Heart left ventricle (tissue), 13 donors: ENCODE data around the gene MAPK8IP2.

Source experiments
- POLR2A ChIP-seq, 2 donors: fragments of 450-650 bp; IDR thresholded peaks; one replicate each; pipeline ENCODE4 v1.6.1; 2017; ENCODE audit warnings: antibody characterized with exemption in 2 of 2, mild to moderate bottlenecking in 2 of 2, moderate library complexity in 2 of 2
- TF ChIP-seq, protein P1 (sequence below), 12 donors: fragments of 200-600 bp; sonication (generic) in 4 of 12; IDR thresholded peaks; one replicate each; pipeline versions ENCODE4 v1.5.0 to v1.8.0; 2018 to 2022; ENCODE audit warnings: antibody characterized with exemption in 12 of 12, mild to moderate bottlenecking in 5 of 12
- donor health status: ischemic (EF 13 %, LVEDD 7.1; RV severe dilation, severe dysfunction).
- donor health status: DM: no; HTN: yes; CAD: no.
- donor health status: DM: no; HTN: no; CAD: no.
- donor health status: ischemic (EF 25% LVEDD 6.9; RV normal size, moderate dysfunction).
- donor health status: ischemic (EF 25% LVEDD 5.7; RV mildly dilated, moderate dysfunction).
- donor health status: ischemic (EF 35%, LVEDD 5.7; RV mildly dilated, moderate dysfunction).
- donor health status: nonischemic (EF 11% LVEDD 7.7; RV severe dilation, severe dysfunction).
- donor health status: DM: yes; HTN: yes; CAD: no.
- donor health status: PGD.
- donor health status: ischemic (EF 29% LVEDD 5.4; RV normal size, mild dysfunction).
- donor health status: nonischemic (EF 23%, LVEDD 6.1; RV moderate dilation, normal function).

DNA sequence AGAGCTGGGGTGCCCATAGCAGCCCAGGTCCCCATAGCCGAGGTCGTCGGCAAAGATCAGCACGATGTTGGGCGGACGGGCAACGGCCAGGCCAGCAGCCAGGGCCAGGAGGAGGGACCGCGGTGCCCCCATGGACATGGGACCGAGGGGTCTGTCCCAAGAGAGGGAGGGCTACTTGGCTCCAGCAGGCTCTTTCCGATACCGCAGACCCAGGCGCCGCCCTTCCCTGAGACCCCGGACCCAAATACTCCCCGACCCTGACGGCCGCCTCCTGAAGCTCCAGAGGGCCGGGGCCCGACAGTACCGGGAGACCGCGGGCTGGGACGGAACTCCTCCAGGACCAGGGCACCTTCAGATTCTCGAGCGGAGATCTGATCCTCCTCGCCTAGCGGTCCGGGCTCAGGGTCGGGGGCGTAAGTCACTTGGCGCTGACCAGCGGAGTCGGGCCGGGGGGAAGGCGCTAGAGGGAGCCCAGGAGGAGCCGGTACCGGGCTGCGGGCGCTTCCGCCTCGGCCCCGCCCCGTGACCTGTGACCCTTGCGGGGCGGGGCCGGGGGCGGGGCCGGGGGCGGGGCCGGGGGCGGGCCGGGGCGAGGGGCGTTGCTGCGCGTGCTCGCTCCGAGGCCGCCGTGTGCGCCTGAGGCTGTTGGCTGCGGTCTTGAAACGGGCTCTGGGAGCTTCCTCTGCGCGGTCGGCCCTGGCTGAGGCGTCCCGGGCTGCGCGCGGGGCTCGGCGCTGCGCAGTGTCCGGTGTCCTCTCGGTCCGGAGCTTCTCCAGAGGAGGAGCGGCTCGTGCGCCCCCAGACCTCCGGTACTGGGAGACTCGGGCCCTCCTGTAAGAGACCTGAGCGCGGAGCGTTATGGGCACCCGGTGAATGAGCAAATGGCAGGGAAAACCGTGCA is 27.3 kb downstream of the MAPK8IP2 start, which contains the start of gene ARSA:
- TF ChIP-seq, protein P1, sequence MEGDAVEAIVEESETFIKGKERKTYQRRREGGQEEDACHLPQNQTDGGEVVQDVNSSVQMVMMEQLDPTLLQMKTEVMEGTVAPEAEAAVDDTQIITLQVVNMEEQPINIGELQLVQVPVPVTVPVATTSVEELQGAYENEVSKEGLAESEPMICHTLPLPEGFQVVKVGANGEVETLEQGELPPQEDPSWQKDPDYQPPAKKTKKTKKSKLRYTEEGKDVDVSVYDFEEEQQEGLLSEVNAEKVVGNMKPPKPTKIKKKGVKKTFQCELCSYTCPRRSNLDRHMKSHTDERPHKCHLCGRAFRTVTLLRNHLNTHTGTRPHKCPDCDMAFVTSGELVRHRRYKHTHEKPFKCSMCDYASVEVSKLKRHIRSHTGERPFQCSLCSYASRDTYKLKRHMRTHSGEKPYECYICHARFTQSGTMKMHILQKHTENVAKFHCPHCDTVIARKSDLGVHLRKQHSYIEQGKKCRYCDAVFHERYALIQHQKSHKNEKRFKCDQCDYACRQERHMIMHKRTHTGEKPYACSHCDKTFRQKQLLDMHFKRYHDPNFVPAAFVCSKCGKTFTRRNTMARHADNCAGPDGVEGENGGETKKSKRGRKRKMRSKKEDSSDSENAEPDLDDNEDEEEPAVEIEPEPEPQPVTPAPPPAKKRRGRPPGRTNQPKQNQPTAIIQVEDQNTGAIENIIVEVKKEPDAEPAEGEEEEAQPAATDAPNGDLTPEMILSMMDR (IDR thresholded peaks at IDR 0.05): peak in 11 of 12 donors; percentile 16 to 65 (median 49)
- TF ChIP-seq POLR2A (IDR thresholded peaks at IDR 0.05): peak in 1 of 2 donors; percentile 74
